ENCODE measurements around the gene PARVA. TPM values are rescaled to one million over a fixed set of nuclear protein-coding genes. Genes with fewer than 3 reads are reported as not detected.

PARVA gene
- total RNA-seq, 1 experiment from 2014 or later, result 18.1 TPM

GRCh38 chr11:12397931-12398334 is 20.6 kb downstream of the PARVA start:
- no peak overlapping the region for H3K4ac ChIP-seq (ENCODE audit: low read depth, low read length)
- peak overlapping the region in 1 of 3 experiments; percentile 49; a peak in 1 of 7 replicates for H3K27ac Mint-ChIP-seq
- no peaks in the 10 kb centered on the region for H4K20me1 ChIP-seq (ENCODE audit: control insufficient read depth, insufficient read depth, insufficient read length)
- H4K8ac ChIP-seq (replicated peaks; ENCODE audit: insufficient read length, low read depth, low read length), result no peak overlapping the region
- no peaks in the 10 kb centered on the region for H3K27me3 Mint-ChIP-seq (ENCODE audit: low read depth)
- no peak overlapping the region for H2BK120ac ChIP-seq (ENCODE audit: low read depth, low read length, poor library complexity, severe bottlenecking)
- no peak overlapping the region for H3K9ac ChIP-seq (ENCODE audit: extremely low read depth, insufficient read length, low read length)
- no peak overlapping the region for H3K23ac ChIP-seq (ENCODE audit: insufficient read length, low read depth, low read length)
- H4K5ac ChIP-seq (ENCODE audit: insufficient read length, low read depth, low read length), result no peak overlapping the region
- no peak overlapping the region for H2BK15ac ChIP-seq (ENCODE audit: low read depth, low read length)
- no peak overlapping the region for H2BK12ac ChIP-seq (ENCODE audit: insufficient read length, low read depth, low read length)
- no peak overlapping the region for H3K4me2 ChIP-seq (ENCODE audit: insufficient read depth, insufficient read length, low read length)
- H3K4me1 ChIP-seq (ENCODE audit: insufficient read depth, low read length), result no peaks in the 10 kb centered on the region; the same call in 1 of the 2 replicates
- H3K36me3 Mint-ChIP-seq (ENCODE audit: insufficient read depth in 1 of 3, low read depth in 3 of 3), result peaks cover 8 to 29% (median 24%) of the 10 kb centered on the region in 3 experiments; a peak in 6 of 7 replicates
- H2AFZ ChIP-seq (ENCODE audit: low read length), result no peak overlapping the region
- H3K18ac ChIP-seq (ENCODE audit: insufficient read length, low read depth, low read length), result no peak overlapping the region
- no peak overlapping the region for H2BK20ac ChIP-seq (ENCODE audit: low read depth, low read length, poor library complexity, severe bottlenecking)
- no peak overlapping the region for H3K56ac ChIP-seq (ENCODE audit: insufficient read length, low read depth, low read length)
- no peaks in the 10 kb centered on the region for H3K27me3 ChIP-seq (ENCODE audit: insufficient read depth, low read length)
- no peak overlapping the region for H3K14ac ChIP-seq (ENCODE audit: insufficient read depth, low read length)
- H3K27ac ChIP-seq (ENCODE audit: insufficient read length, low read depth, low read length), result no peak overlapping the region
- H3K4me3 Mint-ChIP-seq, result no peak overlapping the region
- no peak for DNase-seq
- H4K91ac ChIP-seq (ENCODE audit: insufficient read length, low read depth, low read length), result no peak overlapping the region
- H3K9me3 ChIP-seq (ENCODE audit: control insufficient read depth, low read depth, low read length), result no peaks in the 10 kb centered on the region
- no CpG with 5 or more reads among the region's 5 CpGs for WGBS (ENCODE audit: extremely low coverage, insufficient read length, low lambda C conversion rate)
- no peak for TF ChIP-seq CTCF (conservative IDR thresholded peaks at IDR 0.05)
- H2BK5ac ChIP-seq (ENCODE audit: insufficient read length, low read length), result no peak overlapping the region
- no peaks in the 10 kb centered on the region for H3K79me1 ChIP-seq (ENCODE audit: insufficient read depth, low read depth, low read length, poor library complexity, severe bottlenecking)
- H3K79me2 ChIP-seq (ENCODE audit: insufficient read depth, low read length), result no peaks in the 10 kb centered on the region
- H2AK5ac ChIP-seq (ENCODE audit: insufficient read length, low read length), result no peak overlapping the region
- peaks cover 15 to 22% of the 10 kb centered on the region in 2 experiments for H3K9me3 Mint-ChIP-seq
- no peaks in the 10 kb centered on the region for H3K23me2 ChIP-seq (ENCODE audit: insufficient read length, low read depth, low read length, poor library complexity, severe bottlenecking)
- H3T11ph ChIP-seq (ENCODE audit: low read length), result no peak overlapping the region
- peaks cover 9% of the 10 kb centered on the region in 2 experiments for H3K4me1 Mint-ChIP-seq
